Dermis microvascular lymphatic vessel endothelial cell (primary cell): Measurements from ENCODE around the gene RPSA. TPM values are rescaled to one million over a fixed set of nuclear protein-coding genes. Genes with fewer than 3 reads are reported as not detected.
"Not testable (repeated sequence)": the region's sequence is repeated elsewhere in the genome, so short reads cannot be mapped to it uniquely, and the experiment has no call there.

ENCODE experiments used
- DNase-seq, 2 donors: peaks; one replicate each; pipeline versions ENCODE4 v3.0.0 to v3.0.0-alpha.2; 2010; ENCODE audit warnings: low read depth in 2 of 2
- total RNA-seq: library from RNA; depleted of rRNA; stranded (reverse); fragments of >200 nt; gene quantifications from 2 replicates; pipeline ENCODE4 v1.2.1, GENCODE V29; 2014

The RPSA gene
- total RNA-seq = 931 and 1,204 TPM in 2 replicates

- DNase-seq = peak; percentile 93 to 97
Observed at GRCh38 chr3:39406368-39407258, at the start of gene RPSA. Gene RPSA, plus strand, starts transcription at chr3:39406720. Its CDS starts 934 bp downstream, at chr3:39407654.

GRCh38 chr3:39358333-39358732 lies 48.2 kb upstream of the RPSA start:
- DNase-seq = no peak

GRCh38 chr3:39361252-39361927 lies 45.1 kb upstream of the RPSA start:
- DNase-seq = no peak

- no peak for DNase-seq
Observed at GRCh38 chr3:39362192-39362591, 44.3 kb upstream of the RPSA start.

GRCh38 chr3:39362812-39363211 lies 43.7 kb upstream of the RPSA start:
- DNase-seq = no peak

- not testable (repeated sequence) for DNase-seq
Observed at GRCh38 chr3:39370450-39370849, 36.1 kb upstream of the RPSA start.

- DNase-seq = no peak
Observed at GRCh38 chr3:39372833-39373232, 33.7 kb upstream of the RPSA start.

- peak in 1 of 2 donors; percentile 39 for DNase-seq
Observed at GRCh38 chr3:39376959-39377634, 29.4 kb upstream of the RPSA start.

GRCh38 chr3:39378088-39378487 lies 28.4 kb upstream of the RPSA start:
- peak; percentile 7 to 50 for DNase-seq

GRCh38 chr3:39378957-39379777 lies 27.4 kb upstream of the RPSA start:
- DNase-seq = no peak

- no peak for DNase-seq
Observed at GRCh38 chr3:39379778-39380155, 26.8 kb upstream of the RPSA start.

GRCh38 chr3:39381432-39381831 lies 25.1 kb upstream of the RPSA start:
- DNase-seq = no peak

GRCh38 chr3:39383045-39383880 lies 23.3 kb upstream of the RPSA start, which contains the start of gene SLC25A38:
Gene SLC25A38, plus strand, starts transcription at chr3:39383370. Its CDS starts 355 bp downstream, at chr3:39383725.
- peak; percentile 44 to 89 for DNase-seq

GRCh38 chr3:39383881-39384664 lies 22.4 kb upstream of the RPSA start:
- peak; percentile 71 to 96 for DNase-seq

GRCh38 chr3:39384665-39385000 lies 21.9 kb upstream of the RPSA start:
- DNase-seq = no peak

- no peak for DNase-seq
Observed at GRCh38 chr3:39385456-39386090, 20.9 kb upstream of the RPSA start.

GRCh38 chr3:39386318-39386717 lies 20.2 kb upstream of the RPSA start:
- DNase-seq = no peak

- no peak for DNase-seq
Observed at GRCh38 chr3:39387411-39387975, 19.0 kb upstream of the RPSA start.

- DNase-seq = no peak
Observed at GRCh38 chr3:39388153-39388552, 18.4 kb upstream of the RPSA start.
